Measurements from ENCODE around the gene C3orf18.

Gene C3orf18

DNA sequence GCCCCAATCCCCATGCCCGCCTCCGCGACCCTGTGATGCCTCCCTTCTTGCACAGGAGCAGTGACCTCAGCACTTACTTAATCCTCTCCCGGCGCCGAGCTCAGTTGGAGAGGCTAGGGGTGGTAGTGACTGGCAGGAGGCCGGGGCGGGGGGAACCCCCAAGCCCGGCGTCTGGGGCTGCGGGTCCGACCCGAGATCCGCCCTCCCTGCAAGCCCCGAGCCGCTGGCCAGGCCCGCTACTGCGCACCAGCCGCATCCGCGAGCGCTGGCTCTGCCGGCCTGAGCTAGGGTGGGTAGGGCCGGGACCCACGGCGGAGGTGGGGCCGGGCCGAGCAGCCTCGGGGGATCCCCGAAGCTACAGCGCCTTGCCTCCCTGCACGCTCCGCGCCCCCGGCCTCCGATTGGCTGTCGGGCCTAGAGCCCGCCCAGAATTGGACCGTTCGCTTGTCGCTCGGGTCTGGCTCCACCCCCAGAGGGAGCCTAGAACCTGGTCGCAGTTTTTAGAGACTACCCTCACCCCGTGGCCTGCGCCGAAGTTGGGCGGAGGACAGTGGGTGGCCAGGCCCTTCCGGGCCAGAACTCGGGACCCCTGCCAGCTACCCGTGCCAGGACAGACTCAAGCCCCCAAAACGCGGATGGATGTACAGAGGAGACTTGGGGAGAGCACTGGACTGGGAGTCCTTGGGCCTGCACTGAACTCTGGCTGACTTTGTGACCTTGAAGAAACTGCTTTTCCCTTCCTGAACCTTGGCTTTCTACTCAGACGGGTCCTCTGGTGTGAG, at the start of gene C3orf18:
Gene C3orf18 (minus strand): TSS at position 362 of the 782 bp plus-strand sequence. CDS start 2,048 bp downstream, outside the sequence.
- DNase-seq (ENCODE audit: low read depth, low spot score) = peak; percentile 71

DNA sequence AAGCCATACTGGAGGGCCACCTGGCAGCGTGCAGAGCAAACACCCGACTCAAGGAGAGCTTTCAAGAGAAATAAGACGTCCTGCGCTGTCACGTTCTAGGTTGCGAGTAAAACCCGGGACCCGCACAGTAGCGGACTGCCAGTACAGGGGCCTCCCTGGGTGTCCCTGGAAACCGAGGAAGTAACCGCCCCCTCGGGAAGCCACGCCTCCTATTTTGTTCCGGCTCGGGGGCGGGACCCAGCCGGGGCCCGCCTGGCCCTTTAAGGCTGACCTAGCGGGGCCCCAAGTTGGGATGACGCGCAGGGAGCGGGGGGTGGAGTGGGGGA, 49.2 kb upstream of the C3orf18 start:
- DNase-seq (ENCODE audit: low read depth, low spot score) = no peak

DNA sequence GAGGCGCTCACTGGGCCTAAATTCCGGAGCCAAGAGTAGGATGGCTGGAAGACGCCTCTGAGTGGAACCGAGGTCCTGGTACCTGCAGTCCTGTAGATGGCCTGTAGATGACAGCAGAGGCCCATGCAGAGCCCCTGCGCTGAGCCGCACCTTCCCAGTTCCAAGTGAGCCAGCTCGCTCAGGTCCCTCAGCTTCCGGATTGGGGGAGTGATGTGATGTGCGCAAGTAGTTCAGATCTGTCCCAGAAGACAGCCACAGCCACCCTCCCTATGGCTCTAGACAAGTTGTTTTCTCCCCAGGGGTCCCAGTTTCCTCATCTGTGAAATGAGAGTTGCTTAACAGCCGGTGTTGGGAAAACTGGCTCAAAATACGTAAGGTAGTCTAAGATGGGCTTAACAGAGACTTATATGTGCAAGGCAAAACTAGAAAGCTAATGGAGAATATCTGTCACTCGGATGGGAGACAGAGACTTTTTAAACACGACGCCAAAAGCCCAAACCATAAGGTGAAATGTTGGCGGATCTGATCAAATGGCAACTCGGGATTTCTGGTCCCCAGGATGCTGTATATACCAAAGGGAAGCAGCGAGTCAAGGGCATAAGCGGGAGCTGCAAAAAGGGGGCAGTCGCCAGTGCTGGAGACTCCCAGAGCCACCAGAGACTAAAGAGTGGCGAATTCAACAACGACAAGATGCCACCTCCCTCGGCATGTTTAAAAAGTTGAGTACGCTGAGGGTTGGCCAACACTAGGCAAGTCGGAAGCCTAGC, 48.6 kb upstream of the C3orf18 start:
- DNase-seq (ENCODE audit: low read depth, low spot score) = peak; percentile 71

DNA sequence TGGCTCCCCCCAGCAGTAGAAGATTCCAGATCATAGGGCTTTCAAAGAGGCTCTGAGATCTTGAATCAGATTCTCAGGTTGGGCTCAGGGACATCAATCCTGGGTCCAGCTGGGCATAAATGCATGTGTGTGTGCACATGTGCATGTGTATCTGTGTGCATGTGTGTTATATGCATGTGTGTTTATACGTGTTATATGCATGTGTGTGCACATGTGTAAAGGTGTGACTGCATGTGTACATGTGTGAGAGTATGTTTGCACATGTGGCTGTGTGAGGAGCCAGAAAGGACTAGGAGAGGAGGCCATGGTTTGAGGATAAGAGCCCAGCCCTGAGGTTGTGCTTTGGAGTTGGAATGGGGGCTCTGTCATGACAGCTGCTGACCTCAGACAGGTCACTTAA, 47.6 kb upstream of the C3orf18 start:
- DNase-seq (ENCODE audit: low read depth, low spot score) = no peak

DNA sequence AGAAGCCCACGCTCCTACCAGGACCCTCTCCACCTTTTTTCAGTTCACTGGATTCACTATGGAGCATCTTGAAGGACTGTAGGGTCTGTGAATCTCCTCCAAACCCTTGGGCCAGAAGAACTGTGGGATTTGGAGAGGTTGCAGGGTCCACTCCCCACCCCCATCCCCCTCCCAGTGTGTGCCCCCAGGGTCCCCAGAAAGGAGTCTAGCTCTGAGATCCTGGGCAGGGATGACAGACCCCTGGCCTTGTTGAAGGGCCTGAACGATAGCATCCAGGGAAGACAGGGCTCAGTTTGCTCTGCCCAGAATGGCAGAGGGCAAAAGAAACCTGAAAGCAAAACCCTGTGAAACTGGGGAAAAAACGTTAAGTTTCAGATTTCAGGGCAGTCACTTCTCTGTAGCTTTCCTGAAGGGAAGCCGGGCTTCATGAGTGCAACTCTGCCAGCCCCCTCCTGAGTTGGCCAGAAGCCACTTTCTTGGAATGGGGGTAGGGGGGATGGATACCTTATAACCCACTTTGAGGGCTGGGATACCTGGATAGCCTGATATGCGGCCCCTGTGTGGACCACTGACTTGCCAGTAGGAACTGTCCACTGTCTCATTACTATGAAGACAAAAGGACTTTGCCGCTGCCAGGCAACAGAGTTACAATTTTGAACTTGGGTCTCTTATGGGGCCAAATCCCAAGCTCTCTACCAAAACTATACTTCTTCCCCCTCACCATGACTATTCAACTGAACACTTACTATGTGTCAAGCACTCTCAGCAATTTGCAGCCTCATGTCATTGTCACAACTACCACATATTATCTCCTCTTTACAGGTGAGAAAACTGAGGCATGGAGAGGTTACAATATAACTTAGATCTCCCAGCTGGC, 45.7 kb upstream of the C3orf18 start:
- no peak for DNase-seq (ENCODE audit: low read depth, low spot score)

DNA sequence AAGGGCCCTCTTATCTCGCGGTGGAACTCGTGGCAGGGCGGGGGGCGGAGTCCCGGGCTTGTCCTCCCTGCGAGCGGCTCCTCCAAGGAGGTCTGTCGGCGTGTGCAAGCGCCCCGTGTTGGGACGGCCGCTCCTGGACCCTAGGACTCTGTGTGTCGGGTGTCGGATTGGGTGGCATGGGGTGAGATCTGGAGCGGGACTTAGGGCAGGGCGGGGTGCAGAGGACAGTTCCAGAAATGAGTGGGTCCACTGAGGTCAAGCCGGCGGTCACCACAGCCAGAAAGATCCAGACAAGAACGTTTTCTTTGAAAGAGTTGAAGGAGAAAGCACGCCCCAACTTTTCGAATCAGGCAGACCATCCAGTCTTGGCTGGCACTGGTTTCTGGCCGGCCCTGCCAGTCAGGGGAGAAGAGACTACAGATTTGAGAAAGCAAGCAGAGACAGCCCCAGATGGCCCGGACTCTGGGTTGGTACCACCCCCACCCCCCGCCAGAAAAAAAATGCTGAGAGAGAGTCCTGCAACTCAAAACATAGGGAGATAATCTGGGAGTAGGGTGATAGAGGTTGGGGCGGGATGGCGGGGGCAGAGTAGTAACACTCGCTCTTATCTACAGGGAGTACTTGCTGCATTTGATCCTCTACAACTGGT, 44.8 kb upstream of the C3orf18 start:
- no peak for DNase-seq (ENCODE audit: low read depth, low spot score)

DNA sequence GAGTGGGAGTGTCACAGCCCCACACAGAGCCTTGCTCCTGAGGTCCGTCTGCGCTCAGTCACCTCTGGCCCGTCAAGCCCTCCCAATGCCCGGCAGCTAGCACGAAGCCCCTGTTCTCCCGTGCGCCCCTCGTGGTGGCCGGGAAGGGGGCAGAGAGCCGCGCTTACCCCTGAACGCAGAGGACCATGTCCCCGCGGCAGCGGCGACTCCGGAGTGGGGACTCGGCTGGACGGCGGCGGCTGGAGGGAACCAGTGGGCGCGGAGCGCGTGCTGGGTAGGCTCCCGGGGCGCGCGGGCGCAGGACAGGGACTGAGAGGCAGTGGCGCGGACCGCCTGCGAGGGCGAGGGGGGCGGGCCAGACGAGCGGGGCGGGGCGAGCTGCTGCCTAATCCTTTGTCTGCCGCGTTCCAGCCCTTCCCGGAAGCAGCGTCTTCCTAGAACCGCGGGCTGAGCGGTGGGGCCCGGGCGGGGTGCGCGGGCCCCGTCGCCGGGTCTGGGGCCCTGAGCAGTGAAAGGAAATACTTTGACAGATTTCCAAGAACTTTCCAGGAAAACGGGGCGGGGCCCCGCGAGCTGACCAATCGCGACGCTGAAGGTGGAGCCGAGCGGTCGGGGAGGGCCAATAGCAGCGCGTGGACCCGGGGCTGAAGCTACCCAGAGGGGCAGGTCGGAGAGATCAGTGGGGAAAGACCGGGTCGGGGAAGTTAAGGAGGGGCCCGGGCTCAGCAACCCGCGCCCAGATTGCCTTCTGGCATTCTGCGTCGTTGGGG, 44.1 kb upstream of the C3orf18 start, which contains the start of gene CISH:
Gene CISH (minus strand): TSS at position 311 of the 770 bp plus-strand sequence. CDS start 124 bp downstream, at position 187.
- peak; percentile 76 for DNase-seq (ENCODE audit: low read depth, low spot score)

DNA sequence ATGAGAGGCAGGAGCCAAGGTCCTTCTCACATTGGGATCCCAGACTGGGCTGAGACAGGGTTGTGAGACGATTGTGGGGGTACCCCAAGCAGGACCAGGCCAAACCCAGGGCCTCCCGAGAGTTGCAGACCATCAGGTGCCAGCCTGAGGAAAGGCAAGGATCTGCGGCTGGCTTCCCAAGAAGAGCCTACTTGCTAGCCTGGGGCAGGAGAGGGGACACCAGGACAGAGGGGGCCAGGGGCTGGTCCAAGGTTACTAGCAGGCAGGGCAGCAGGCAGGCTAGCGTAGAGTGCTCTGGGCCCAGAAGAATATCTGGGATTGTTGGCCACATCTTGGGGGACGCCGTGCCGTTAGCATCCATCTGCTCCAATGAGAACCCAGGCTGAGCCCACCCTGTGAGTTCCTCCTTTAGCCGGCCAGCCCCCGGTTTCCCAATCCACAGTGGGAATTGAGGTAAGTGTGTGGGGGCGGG, 43.5 kb upstream of the C3orf18 start:
- DNase-seq (ENCODE audit: low read depth, low spot score) = no peak

DNA sequence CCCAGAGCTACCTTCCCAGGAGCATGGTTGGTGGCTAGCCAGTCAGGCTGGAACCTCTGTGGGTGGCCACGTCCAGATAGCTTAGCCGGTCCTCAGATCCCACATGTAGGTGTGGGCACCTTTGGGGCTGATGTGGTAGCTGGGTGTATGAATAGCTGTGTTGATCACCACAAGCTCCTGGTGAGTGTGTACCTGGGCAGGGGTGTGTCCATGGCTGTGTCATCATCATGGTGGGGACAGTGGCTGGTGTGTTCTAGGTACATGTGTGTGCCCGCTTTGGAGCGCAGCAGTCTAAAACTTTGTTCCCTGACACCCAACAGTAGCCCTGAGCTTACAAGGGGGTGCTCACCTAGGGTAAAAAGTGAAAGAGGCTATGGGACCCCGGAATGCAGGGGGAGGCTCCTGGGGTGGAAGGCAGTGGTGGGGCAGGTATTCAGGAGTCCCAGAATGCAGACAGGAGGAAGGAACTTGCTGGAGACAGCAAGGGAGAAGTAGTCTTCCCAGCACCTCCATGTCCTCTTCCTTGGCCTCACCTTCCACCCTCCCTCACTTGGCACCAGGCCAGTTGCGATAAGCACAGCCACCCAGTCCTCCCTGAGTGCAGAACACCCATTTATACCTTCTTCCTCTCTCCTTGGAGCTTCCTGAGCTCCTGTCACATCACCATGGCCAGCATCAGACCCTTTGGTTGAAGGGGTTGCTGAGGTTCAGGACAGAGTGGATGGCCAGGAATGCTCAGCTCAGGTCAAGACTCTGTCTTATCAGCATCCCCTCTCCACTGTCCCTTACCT, 42.8 kb upstream of the C3orf18 start:
- no peak for DNase-seq (ENCODE audit: low read depth, low spot score)

DNA sequence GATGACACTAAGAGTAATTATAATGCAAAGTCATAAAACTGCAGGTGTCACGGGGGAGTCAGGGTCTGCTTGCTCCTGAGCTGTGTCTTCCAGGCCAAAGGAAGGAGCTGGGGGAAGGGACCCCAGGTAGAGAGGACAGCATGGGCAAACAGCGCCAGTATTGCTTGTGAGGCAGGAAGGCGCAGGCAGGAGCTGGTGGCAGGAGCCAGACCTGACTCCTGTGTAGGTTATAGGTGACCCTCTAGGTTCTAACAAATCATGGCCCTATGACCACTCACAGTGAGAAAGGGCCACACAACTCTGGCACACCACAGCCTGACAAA, 42.2 kb upstream of the C3orf18 start:
- DNase-seq (ENCODE audit: low read depth, low spot score) = no peak

DNA sequence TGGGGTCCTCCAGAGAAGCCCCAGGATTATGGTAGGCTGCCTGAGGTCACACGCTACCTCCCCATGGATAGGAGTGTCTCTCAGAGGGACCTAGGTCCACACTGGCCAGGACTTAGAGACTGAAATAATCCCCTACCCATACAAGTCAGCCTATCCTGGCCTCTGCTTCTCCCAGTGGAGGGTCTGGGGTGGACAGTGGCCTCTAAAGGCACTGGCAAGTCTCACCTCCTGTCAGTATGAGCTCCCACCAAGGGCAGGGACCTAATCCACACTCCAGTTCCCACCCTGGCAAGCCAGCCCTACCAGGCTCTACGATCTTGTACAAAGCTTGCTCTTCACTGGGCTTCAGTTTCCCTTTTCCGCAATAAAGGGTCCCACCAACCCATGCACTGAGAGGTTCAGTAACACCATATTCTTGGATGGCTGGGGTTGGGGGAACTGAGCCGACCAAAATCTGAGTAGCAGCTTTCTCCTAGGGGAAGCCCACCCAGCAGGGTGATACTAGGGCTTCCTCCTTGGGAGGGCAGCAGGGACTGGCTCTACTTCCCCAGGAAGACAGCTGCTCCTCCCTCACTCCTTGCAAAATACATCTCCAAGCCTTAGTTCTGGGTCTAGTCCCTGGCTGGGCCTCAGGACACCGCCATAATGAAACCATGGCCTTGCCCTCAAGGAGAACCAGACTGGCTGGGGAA, 41.7 kb upstream of the C3orf18 start:
- no peak for DNase-seq (ENCODE audit: low read depth, low spot score)

DNA sequence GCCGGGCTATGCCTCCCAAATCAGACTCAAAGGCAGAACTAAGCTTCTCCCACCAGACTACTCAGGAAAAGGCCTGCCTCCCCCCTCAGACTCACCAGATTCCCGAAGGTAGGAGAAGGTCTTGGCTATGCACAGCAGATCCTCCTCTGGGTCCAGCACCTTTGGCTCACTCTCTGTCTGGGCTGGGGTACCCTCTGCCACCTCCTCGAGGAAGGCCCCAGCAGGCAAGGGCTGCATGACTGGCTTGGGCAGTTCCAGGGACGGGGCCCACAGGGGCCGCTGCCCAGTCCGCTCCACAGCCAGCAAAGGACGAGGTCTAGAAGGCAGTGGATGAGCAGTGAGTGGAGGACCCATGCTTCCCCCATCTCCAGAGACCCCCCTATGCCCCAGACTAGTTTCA, 40.7 kb upstream of the C3orf18 start:
- no peak for DNase-seq (ENCODE audit: low read depth, low spot score)

DNA sequence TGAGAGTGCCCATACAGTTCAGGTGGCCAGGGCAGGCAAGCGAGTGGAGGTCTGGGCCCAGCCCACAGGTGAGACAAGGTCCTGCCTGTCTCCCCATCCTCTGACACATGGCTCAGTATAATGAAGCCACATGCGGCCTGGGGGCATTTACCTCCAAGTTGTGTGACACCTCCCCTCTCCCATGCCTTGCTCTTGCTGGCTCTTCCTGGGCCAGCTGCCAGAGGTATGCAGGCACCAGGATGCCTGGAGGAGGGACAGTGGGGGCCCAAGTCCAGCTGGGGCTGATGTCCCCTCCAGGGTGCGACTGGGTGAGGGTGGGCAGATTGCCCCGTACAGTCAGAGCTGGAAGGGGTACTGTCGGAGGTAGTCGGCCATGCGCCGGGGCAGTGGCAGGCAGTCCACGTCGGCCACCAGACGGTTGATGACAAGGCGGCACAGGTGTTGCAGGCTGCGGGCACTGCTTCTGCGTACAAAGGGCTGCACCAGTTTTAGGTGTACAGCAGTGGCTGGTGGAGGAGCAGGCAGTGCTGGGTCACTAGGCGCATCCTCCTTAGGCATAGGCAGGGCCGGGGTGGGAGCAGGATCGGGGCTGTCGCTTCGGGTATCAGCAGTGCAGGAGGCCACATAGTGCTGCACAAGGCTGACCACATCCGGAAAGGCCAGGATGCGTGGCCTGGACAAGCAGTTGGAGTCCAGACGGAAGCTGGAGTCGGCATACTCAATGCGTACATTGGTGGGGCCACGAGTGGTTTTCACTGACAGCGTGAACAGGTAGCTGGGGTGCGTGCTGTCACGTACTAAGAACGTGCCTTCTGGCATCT, 39.9 kb upstream of the C3orf18 start:
- no peak for DNase-seq (ENCODE audit: low read depth, low spot score)

DNA sequence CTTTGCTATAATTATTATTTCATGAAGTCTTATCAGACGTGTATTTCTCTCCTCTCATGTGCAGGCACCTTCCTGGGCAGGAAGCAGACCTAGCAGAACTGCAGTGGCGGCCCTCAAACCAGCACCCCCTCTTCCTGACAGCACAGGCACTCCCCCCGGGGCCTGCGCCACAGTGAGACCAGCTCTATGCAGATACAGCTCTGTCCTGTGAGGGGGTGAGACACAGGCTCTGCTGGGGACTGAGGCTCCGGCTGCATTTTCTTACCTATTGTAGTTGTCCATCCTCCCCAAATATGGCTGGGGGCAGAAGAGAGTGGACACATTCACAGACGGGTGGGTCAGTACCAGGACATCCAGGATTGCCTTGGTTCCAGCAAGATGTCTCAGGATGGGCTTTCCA, 39.0 kb upstream of the C3orf18 start:
- DNase-seq (ENCODE audit: low read depth, low spot score) = no peak

DNA sequence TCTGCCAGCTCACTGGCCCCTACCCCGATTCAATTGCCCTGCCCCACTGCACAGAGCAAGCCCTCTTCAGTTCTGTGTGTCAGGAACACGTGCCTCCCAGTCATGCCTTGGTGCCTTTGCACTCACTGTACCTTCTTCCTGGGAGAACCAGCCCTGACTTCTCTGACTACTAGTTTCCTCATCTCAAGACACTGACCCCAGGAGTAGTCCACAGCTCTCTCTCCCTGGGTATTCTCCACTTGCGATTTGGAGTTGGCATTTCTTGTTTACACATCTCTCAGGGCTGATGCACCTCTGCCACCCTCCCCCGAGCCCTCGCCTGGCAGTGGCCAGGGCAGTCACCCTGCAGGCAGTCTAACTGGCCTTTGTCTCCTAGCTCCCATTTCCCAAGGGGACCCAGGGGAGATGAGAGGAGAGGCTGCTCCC, 38.4 kb upstream of the C3orf18 start:
- no peak for DNase-seq (ENCODE audit: low read depth, low spot score)

DNA sequence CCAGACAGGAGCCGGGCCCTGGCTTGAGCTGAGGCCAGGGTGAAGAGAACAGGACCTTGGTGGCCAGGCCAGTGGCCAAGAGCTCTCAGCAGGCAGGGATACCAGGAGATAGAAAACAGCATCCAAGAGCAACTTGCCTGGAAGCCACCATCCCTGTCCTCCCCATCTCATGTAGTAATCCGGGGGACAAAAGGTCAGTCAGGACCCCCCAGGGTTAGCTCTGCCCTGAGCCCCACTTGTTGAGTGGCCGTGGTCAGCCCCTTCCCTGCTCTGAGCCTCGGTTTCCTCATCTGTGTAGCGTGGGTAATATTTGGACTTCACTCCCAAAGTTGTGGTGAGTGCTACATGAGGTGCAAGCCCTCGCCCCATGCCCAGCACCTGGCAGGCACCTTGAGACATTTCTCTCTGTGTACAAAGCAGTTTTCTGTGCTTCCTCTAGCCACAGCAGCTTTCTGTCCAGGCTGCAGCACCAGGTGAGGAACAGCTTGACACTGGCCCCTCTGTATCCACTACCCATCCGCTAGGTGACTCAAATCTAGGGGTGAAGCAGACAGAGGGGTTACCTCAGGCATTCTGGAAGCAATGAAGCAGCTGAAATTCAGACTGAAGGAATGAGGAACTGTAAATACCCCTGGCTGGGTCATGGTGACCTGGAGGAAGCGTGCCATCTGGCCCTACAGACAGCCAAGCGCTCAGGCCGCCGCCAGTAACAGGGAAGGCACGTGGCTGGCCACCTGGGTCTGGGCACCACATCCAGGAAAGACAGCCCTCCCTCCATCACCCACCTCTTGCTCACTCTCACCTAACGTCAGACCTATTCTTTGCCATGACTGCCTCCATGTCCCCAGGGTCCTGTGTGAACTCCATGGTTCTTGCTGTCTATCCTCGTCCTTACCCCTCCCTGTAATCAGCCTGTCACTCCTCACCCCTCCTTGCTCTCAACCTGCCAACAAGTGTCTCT, 37.4 kb upstream of the C3orf18 start:
- DNase-seq (ENCODE audit: low read depth, low spot score) = no peak

DNA sequence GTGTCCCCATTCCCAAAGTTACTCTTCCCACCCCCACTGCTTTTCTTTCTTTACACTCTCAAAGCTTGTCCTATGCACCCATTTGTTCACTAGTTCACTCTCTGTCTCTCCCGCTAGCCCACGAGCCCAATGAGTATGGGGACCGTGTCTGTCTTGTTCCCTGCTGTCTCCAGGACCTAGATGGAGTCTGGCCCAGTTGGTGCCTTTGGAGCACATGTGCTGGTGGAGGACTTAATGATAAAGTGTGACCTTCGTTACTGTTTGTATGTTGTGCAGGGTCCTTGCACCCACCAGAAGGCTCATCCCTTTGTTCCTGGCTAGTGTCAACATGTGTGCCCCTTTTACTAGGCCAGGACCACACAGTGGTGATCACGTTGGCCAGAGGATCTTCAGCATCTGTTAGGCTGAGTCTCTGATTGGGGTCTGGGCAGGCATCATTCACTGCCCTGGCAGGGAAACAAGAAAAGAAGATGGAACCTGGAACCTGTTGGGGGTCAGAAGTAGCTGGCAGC, 36.6 kb upstream of the C3orf18 start:
- no peak for DNase-seq (ENCODE audit: low read depth, low spot score)
